22Rv1 (cell line): ENCODE results near the gene GAB2.

Source experiments
- CTCF ChIP-seq: fragments of 450-650 bp; IDR thresholded peaks from 2 replicates; pipeline ENCODE4 v1.5.1; 2017; ENCODE audit warnings: mild to moderate bottlenecking
- ZFX ChIP-seq: fragments of 450-650 bp; IDR thresholded peaks from 2 replicates; pipeline ENCODE4 v1.6.1; 2017; ENCODE audit warnings: antibody characterized with exemption, borderline replicate concordance

GRCh38 chr11:78345450-78345849 lies 72.2 kb downstream of the GAB2 start:
- TF ChIP-seq CTCF (no peak), ZFX (no peak)
